OCI-LY1 (cell line): ENCODE data around the gene DHDH.

Experiments
- H2AFZ ChIP-seq: fragments of 200-600 bp; sonication (generic), shearing (Covaris generic); 2 replicates; pipeline ENCODE4 v1.6.0; 2014; ENCODE audit warnings: antibody characterized with exemption, mild to moderate bottlenecking, low read length
- H3F3A ChIP-seq: fragments of 200-600 bp; sonication (generic), shearing (Covaris generic); 2 replicates; pipeline ENCODE4 v1.6.0; 2014; ENCODE audit warnings: mild to moderate bottlenecking, antibody characterized with exemption, low read length, moderate library complexity; ENCODE audit not compliant: insufficient read depth
- H3K27ac ChIP-seq: fragments of 200-600 bp; sonication (generic); 2 replicates; pipeline ENCODE4 v1.5.1; 2014; ENCODE audit warnings: low read length, mixed run types, mild to moderate bottlenecking, low read depth; ENCODE audit not compliant: poor library complexity, severe bottlenecking
- H3K27me3 ChIP-seq: fragments of 200-600 bp; sonication (generic); 2 replicates; pipeline ENCODE4 v1.6.0; 2014; ENCODE audit warnings: antibody characterized with exemption, mild to moderate bottlenecking, low read length, moderate library complexity; ENCODE audit not compliant: insufficient read depth
- H3K36me3 ChIP-seq: fragments of 200-600 bp; sonication (generic); 2 replicates; pipeline ENCODE4 v1.6.1; 2014; ENCODE audit warnings: mild to moderate bottlenecking, antibody characterized with exemption, low read length, moderate library complexity, mixed read lengths; ENCODE audit not compliant: insufficient read depth
- H3K4me1 ChIP-seq: fragments of 200-600 bp; sonication (generic); 2 replicates; pipeline ENCODE4 v1.5.1; 2014; ENCODE audit warnings: mild to moderate bottlenecking, low read length, moderate library complexity; ENCODE audit not compliant: insufficient read depth, severe bottlenecking
- H3K4me2 ChIP-seq: fragments of 200-600 bp; sonication (generic), shearing (Covaris generic); 2 replicates; pipeline ENCODE4 v1.6.1; 2014; ENCODE audit warnings: low read length
- H3K4me3 ChIP-seq: fragments of 200-600 bp; sonication (generic); 2 replicates; pipeline ENCODE4 v1.5.1; 2014; ENCODE audit warnings: low read length, low read depth, mild to moderate bottlenecking, mixed read lengths; ENCODE audit not compliant: poor library complexity, severe bottlenecking
- H3K79me2 ChIP-seq: fragments of 200-600 bp; shearing (Covaris generic); 2 replicates; pipeline ENCODE4 v1.6.1; 2016; ENCODE audit warnings: mixed run types, low read length, mixed read lengths; ENCODE audit not compliant: insufficient read depth
- H3K9ac ChIP-seq: fragments of 200-600 bp; sonication (generic), shearing (Covaris generic); 2 replicates; pipeline ENCODE4 v1.6.1; 2014; ENCODE audit warnings: mild to moderate bottlenecking, low read length, mixed read lengths
- H3K9me2 ChIP-seq: fragments of 200-600 bp; sonication (generic), shearing (Covaris generic); 2 replicates; pipeline ENCODE4 v1.6.1; 2014; ENCODE audit warnings: low read depth, mild to moderate bottlenecking, low read length, mixed read lengths
- H3K9me3 ChIP-seq: fragments of 200-600 bp; shearing (Covaris generic); 2 replicates; pipeline ENCODE4 v1.6.1; 2014; ENCODE audit warnings: low read length, mixed read lengths
- H4K20me1 ChIP-seq: fragments of 200-600 bp; sonication (generic), shearing (Covaris generic); 2 replicates; pipeline ENCODE4 v1.6.0; 2016; ENCODE audit warnings: mild to moderate bottlenecking, low read length; ENCODE audit not compliant: insufficient read depth
- CTCF ChIP-seq: fragments of 200-600 bp; sonication (generic), shearing (Covaris generic); IDR thresholded peaks from 2 replicates; pipeline ENCODE4 v1.5.1; 2017; ENCODE audit warnings: mild to moderate bottlenecking, antibody characterized with exemption, low read length, moderate library complexity, mixed read lengths
- EZH2 ChIP-seq: fragments of 200-600 bp; sonication (generic), shearing (Covaris generic); IDR thresholded peaks from 2 replicates; pipeline ENCODE4 v1.8.0; 2017; ENCODE audit warnings: borderline replicate concordance, mixed run types, mild to moderate bottlenecking, antibody characterized with exemption, low read length, moderate library complexity, mixed read lengths

Gene DHDH

GRCh38 chr19:48961051-48961649 lies 27.7 kb downstream of the DHDH start:
- Histone ChIP-seq H3K9me3 (no peaks in the 10 kb centered on the region), H3K4me1 (peaks cover 35% of the 10 kb centered on the region), H3K27me3 (no peaks in the 10 kb centered on the region), H3F3A (no peaks in the 10 kb centered on the region), H3K9me2 (no peaks in the 10 kb centered on the region), H3K9ac (no peak overlapping the region), H4K20me1 (no peaks in the 10 kb centered on the region), H3K4me3 (no peak overlapping the region), H3K4me2 (no peak overlapping the region), H3K36me3 (peaks cover 21% of the 10 kb centered on the region), H3K27ac (peak overlapping the region; percentile 87), H3K79me2 (0 out of 2 replicates have a peak, but pooled peaks cover 3% of the 10 kb centered on the region), H2AFZ (no peak overlapping the region)
- TF ChIP-seq EZH2 = no peak
- TF ChIP-seq CTCF = no peak

- Histone ChIP-seq H3K36me3 (peaks cover 22% of the 10 kb centered on the region), H3K4me2 (peak overlapping the region; percentile 94; the same call in 1 of the 2 replicates), H3K27ac (peak overlapping the region; percentile 87), H4K20me1 (no peaks in the 10 kb centered on the region), H2AFZ (no peak overlapping the region), H3K79me2 (0 out of 2 replicates have a peak, but pooled peaks cover 4% of the 10 kb centered on the region), H3K9me2 (no peaks in the 10 kb centered on the region), H3K9me3 (no peaks in the 10 kb centered on the region), H3K4me3 (no peak overlapping the region), H3K4me1 (peaks cover 38% of the 10 kb centered on the region), H3K27me3 (no peaks in the 10 kb centered on the region), H3F3A (peaks cover 1% of the 10 kb centered on the region; the same call in 1 of the 2 replicates), H3K9ac (peak overlapping the region; percentile 13; the same call in 1 of the 2 replicates)
- TF ChIP-seq EZH2 = no peak
- no peak for TF ChIP-seq CTCF
Measured at GRCh38 chr19:48961673-48962028, 28.2 kb downstream of the DHDH start.

- H3K4me1 ChIP-seq = peaks cover 43% of the 10 kb centered on the region
- H3K9ac ChIP-seq = peak overlapping the region; percentile 85
- H2AFZ ChIP-seq = no peak overlapping the region
- peaks cover 5% of the 10 kb centered on the region; the same call in 1 of the 2 replicates for H3F3A ChIP-seq
- H3K4me2 ChIP-seq = peak overlapping the region; percentile 94
- peak overlapping the region; percentile 87 for H3K27ac ChIP-seq
- H4K20me1 ChIP-seq = no peaks in the 10 kb centered on the region
- H3K27me3 ChIP-seq = no peaks in the 10 kb centered on the region
- H3K9me3 ChIP-seq = no peaks in the 10 kb centered on the region
- H3K4me3 ChIP-seq = peak overlapping the region; percentile 35
- H3K9me2 ChIP-seq = no peaks in the 10 kb centered on the region
- peaks cover 26% of the 10 kb centered on the region for H3K36me3 ChIP-seq
- 0 out of 2 replicates have a peak, but pooled peaks cover 4% of the 10 kb centered on the region for H3K79me2 ChIP-seq
- TF ChIP-seq EZH2 (no peak), CTCF (no peak)
Measured at GRCh38 chr19:48962029-48962848, 28.7 kb downstream of the DHDH start.
